ENCODE data around the gene B3GAT2. TPM values are rescaled to one million over a fixed set of nuclear protein-coding genes. Genes with fewer than 3 reads are reported as not detected.

Gene B3GAT2
- total RNA-seq, 1 experiment from 2014 or later, result not detected

DNA sequence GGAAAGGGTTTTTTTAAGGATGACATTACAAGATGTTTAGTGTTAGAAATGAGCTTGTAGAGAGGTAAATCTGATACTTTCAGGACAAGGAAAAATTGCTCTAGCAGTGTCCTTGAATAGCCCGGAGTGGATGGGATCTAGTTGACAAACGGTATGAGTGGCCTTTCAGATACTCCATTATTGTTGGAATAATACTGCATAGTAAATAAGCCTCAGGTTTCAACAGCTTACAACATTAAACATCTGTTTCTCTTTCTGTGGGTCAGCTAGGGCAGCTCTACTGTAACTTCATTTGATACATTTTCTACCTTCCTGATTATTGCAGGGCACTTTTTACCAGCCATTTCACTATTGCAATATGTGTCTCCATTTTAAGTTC lies 118.0 kb downstream of the B3GAT2 start:
- Histone ChIP-seq H4K20me1 (ENCODE audit: insufficient read depth) (no peaks in the 10 kb centered on the region), H3K4me2 (ENCODE audit: low read length) (no peak overlapping the region), H3K9me2 (ENCODE audit: insufficient read depth) (no peaks in the 10 kb centered on the region), H3K27me3 (ENCODE audit: insufficient read depth, low read length) (no peaks in the 10 kb centered on the region), H3K9me3 (ENCODE audit: control insufficient read depth in 1 of 2, insufficient read depth in 1 of 2, low read depth in 1 of 2, low read length in 2 of 2) (no peaks in the 10 kb centered on the region), H3K27ac (ENCODE audit: low read depth, low read length) (no peak overlapping the region), H3K4me1 (ENCODE audit: control insufficient read depth in 1 of 2, insufficient read depth in 2 of 2, low read length in 2 of 2) (no peaks in the 10 kb centered on the region), H2AFZ (ENCODE audit: low read depth, low read length, poor library complexity, severe bottlenecking) (no peak overlapping the region), H3K36me3 (ENCODE audit: control insufficient read depth in 1 of 2, insufficient read depth in 2 of 2, low read length in 2 of 2) (no peaks in the 10 kb centered on the region), H3K4me3 (replicated peaks in 1 of 2; ENCODE audit: low read depth in 1 of 2, low read length in 2 of 2) (no peak overlapping the region), H3K9ac (ENCODE audit: low read length) (no peak overlapping the region), H3K79me2 (ENCODE audit: insufficient read depth, low read length) (no peaks in the 10 kb centered on the region)
- no peak for TF ChIP-seq EGR1 (IDR thresholded peaks at IDR 0.05; ENCODE audit: low read depth)
- no peak for TF ChIP-seq RAD21 (IDR thresholded peaks at IDR 0.05; ENCODE audit: low read depth)
- TF ChIP-seq SIN3A (IDR thresholded peaks at IDR 0.05; ENCODE audit: low read depth), result no peak
- no peak for TF ChIP-seq FOSL1 (IDR thresholded peaks at IDR 0.05; ENCODE audit: low read depth)
- TF ChIP-seq YY1 (IDR thresholded peaks at IDR 0.05; ENCODE audit: extremely low read depth, insufficient replicate concordance, low read depth, low read length), result no peak
- TF ChIP-seq SRF (IDR thresholded peaks at IDR 0.05; ENCODE audit: low read depth), result no peak
- TF ChIP-seq CEBPB (IDR thresholded peaks at IDR 0.05; ENCODE audit: low read depth), result no peak
- intact Hi-C loops (cut with micrococcal nuclease), result no loop called here
- CTCF ChIA-PET, result no interaction called here
- no peak for ATAC-seq
- POLR2A ChIA-PET, result no interaction called here
- BruUV-seq (replicated peaks), result no TSS peak
- RAD21 ChIA-PET (ENCODE audit: low non-redundant PET in 1 of 2, low total read pairs in 2 of 2, uncharacterized antibody in 2 of 2, unreplicated experiment in 2 of 2), result no interaction called here
- no peak for DNase-seq (ENCODE audit: low read depth, low spot score)

- no peak overlapping the region for H3K9ac ChIP-seq (ENCODE audit: low read length)
- H3K27ac ChIP-seq (ENCODE audit: low read depth, low read length), result no peak overlapping the region
- H3K4me1 ChIP-seq (ENCODE audit: control insufficient read depth in 1 of 2, insufficient read depth in 2 of 2, low read length in 2 of 2), result no peaks in the 10 kb centered on the region
- CTCF ChIA-PET, result no interaction called here
- H2AFZ ChIP-seq (ENCODE audit: low read depth, low read length, poor library complexity, severe bottlenecking), result no peak overlapping the region
- no TSS peak for BruUV-seq (replicated peaks)
- H4K20me1 ChIP-seq (ENCODE audit: insufficient read depth), result no peaks in the 10 kb centered on the region
- H3K27me3 ChIP-seq (ENCODE audit: insufficient read depth, low read length), result no peaks in the 10 kb centered on the region
- no peaks in the 10 kb centered on the region for H3K9me2 ChIP-seq (ENCODE audit: insufficient read depth)
- intact Hi-C loops (cut with micrococcal nuclease), result no loop called here
- DNase-seq (ENCODE audit: low read depth, low spot score) (no peak), ATAC-seq (no peak)
- H3K79me2 ChIP-seq (ENCODE audit: insufficient read depth, low read length), result no peaks in the 10 kb centered on the region
- TF ChIP-seq ZBTB33 (IDR thresholded peaks at IDR 0.05; ENCODE audit: extremely low read depth, insufficient replicate concordance, low read length) (no peak), ELF1 (IDR thresholded peaks at IDR 0.05; ENCODE audit: borderline replicate concordance, low read depth) (no peak), SP1 (IDR thresholded peaks at IDR 0.05; ENCODE audit: low read depth) (no peak), EGR1 (IDR thresholded peaks at IDR 0.05; ENCODE audit: low read depth) (no peak), SRF (IDR thresholded peaks at IDR 0.05; ENCODE audit: low read depth) (no peak), RAD21 (IDR thresholded peaks at IDR 0.05; ENCODE audit: low read depth) (no peak), ATF3 (IDR thresholded peaks at IDR 0.05) (no peak), POLR2AphosphoS5 (IDR thresholded peaks at IDR 0.05; ENCODE audit: low read depth, low read length) (no peak)
- TF ChIP-seq, protein P1, sequence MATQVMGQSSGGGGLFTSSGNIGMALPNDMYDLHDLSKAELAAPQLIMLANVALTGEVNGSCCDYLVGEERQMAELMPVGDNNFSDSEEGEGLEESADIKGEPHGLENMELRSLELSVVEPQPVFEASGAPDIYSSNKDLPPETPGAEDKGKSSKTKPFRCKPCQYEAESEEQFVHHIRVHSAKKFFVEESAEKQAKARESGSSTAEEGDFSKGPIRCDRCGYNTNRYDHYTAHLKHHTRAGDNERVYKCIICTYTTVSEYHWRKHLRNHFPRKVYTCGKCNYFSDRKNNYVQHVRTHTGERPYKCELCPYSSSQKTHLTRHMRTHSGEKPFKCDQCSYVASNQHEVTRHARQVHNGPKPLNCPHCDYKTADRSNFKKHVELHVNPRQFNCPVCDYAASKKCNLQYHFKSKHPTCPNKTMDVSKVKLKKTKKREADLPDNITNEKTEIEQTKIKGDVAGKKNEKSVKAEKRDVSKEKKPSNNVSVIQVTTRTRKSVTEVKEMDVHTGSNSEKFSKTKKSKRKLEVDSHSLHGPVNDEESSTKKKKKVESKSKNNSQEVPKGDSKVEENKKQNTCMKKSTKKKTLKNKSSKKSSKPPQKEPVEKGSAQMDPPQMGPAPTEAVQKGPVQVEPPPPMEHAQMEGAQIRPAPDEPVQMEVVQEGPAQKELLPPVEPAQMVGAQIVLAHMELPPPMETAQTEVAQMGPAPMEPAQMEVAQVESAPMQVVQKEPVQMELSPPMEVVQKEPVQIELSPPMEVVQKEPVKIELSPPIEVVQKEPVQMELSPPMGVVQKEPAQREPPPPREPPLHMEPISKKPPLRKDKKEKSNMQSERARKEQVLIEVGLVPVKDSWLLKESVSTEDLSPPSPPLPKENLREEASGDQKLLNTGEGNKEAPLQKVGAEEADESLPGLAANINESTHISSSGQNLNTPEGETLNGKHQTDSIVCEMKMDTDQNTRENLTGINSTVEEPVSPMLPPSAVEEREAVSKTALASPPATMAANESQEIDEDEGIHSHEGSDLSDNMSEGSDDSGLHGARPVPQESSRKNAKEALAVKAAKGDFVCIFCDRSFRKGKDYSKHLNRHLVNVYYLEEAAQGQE (IDR thresholded peaks at IDR 0.05; ENCODE audit: low read depth), result no peak
- TF ChIP-seq, protein P2, sequence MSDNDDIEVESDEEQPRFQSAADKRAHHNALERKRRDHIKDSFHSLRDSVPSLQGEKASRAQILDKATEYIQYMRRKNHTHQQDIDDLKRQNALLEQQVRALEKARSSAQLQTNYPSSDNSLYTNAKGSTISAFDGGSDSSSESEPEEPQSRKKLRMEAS (IDR thresholded peaks at IDR 0.05), result no peak
- POLR2A ChIA-PET, result interaction anchor here (0.7 kb wide), 1 partner anchor 9 kb away, joined by 3 read pairs; no protein-coding TSS in a partner anchor
- RAD21 ChIA-PET (ENCODE audit: low non-redundant PET in 1 of 2, low total read pairs in 2 of 2, uncharacterized antibody in 2 of 2, unreplicated experiment in 2 of 2), result no interaction called here
- H3K4me3 ChIP-seq (replicated peaks in 1 of 2; ENCODE audit: low read depth in 1 of 2, low read length in 2 of 2), result no peak overlapping the region
- no peaks in the 10 kb centered on the region for H3K36me3 ChIP-seq (ENCODE audit: control insufficient read depth in 1 of 2, insufficient read depth in 2 of 2, low read length in 2 of 2)
- no peak overlapping the region for H3K4me2 ChIP-seq (ENCODE audit: low read length)
- H3K9me3 ChIP-seq (ENCODE audit: control insufficient read depth in 1 of 2, insufficient read depth in 1 of 2, low read depth in 1 of 2, low read length in 2 of 2), result no peaks in the 10 kb centered on the region
These were observed 122.3 kb downstream of the B3GAT2 start for GRCh38 chr6:70834520-70834919.
